Measurements from ENCODE around the gene NDNF. TPM values are rescaled to one million over a fixed set of nuclear protein-coding genes. Genes with fewer than 3 reads are reported as not detected.

The NDNF gene
- total RNA-seq, 4 donors from 2014 or later = 2.9 to 6.7 (median 4.8) TPM

- WGBS, 2 donors = 56 to 62% methylated on average over 8 of the region's 8 CpGs
- no peak for DNase-seq (ENCODE audit: low spot score in 2 of 2)
- H3K4me3 ChIP-seq (ENCODE audit: low read depth, poor library complexity, severe bottlenecking) = no peak overlapping the region
- TF ChIP-seq POLR2A (IDR thresholded peaks at IDR 0.05) (no peak), CTCF (IDR thresholded peaks at IDR 0.05) (no peak)
- intact Hi-C loops (cut with DNase I; ENCODE audit: low total_unique reads) = no loop called here
Measured at GRCh38 chr4:121041307-121042090, 30.8 kb downstream of the NDNF start.

GRCh38 chr4:121034017-121034416 lies 38.3 kb downstream of the NDNF start:
- DNase-seq (ENCODE audit: low spot score in 2 of 2) = no peak
- no peak overlapping the region for H3K4me3 ChIP-seq (ENCODE audit: low read depth, poor library complexity, severe bottlenecking)
- intact Hi-C loops (cut with DNase I; ENCODE audit: low total_unique reads) = no loop called here
- 34 to 37% methylated on average over 3 of the region's 3 CpGs for WGBS, 2 donors
- no peak for TF ChIP-seq POLR2A (IDR thresholded peaks at IDR 0.05)
- no peak for TF ChIP-seq CTCF (IDR thresholded peaks at IDR 0.05)

- 68 to 74% methylated on average over 2 of the region's 2 CpGs for WGBS, 2 donors
- intact Hi-C loops (cut with DNase I; ENCODE audit: low total_unique reads) = no loop called here
- H3K4me3 ChIP-seq (ENCODE audit: low read depth, poor library complexity, severe bottlenecking) = no peak overlapping the region
- no peak for DNase-seq (ENCODE audit: low spot score in 2 of 2)
- no peak for TF ChIP-seq POLR2A (IDR thresholded peaks at IDR 0.05)
- TF ChIP-seq CTCF (IDR thresholded peaks at IDR 0.05) = no peak
Measured at GRCh38 chr4:121030711-121031110, 41.6 kb downstream of the NDNF start.

- TF ChIP-seq CTCF (IDR thresholded peaks at IDR 0.05) = no peak
- TF ChIP-seq POLR2A (IDR thresholded peaks at IDR 0.05) = no peak
- H3K4me3 ChIP-seq (ENCODE audit: low read depth, poor library complexity, severe bottlenecking) = no peak overlapping the region
- intact Hi-C loops (cut with DNase I; ENCODE audit: low total_unique reads) = no loop called here
- no peak for DNase-seq (ENCODE audit: low spot score in 2 of 2)
Measured at GRCh38 chr4:121030131-121030530, 42.2 kb downstream of the NDNF start.

GRCh38 chr4:121026034-121026433 lies 46.3 kb downstream of the NDNF start:
- intact Hi-C loops (cut with DNase I; ENCODE audit: low total_unique reads) = no loop called here
- 87 to 90% methylated on average over 2 of the region's 2 CpGs for WGBS, 2 donors
- DNase-seq (ENCODE audit: low spot score in 2 of 2) = no peak
- no peak for TF ChIP-seq CTCF (IDR thresholded peaks at IDR 0.05)
- no peak for TF ChIP-seq POLR2A (IDR thresholded peaks at IDR 0.05)
- no peak overlapping the region for H3K4me3 ChIP-seq (ENCODE audit: low read depth, poor library complexity, severe bottlenecking)

GRCh38 chr4:121025540-121025939 lies 46.8 kb downstream of the NDNF start:
- no peak overlapping the region for H3K4me3 ChIP-seq (ENCODE audit: low read depth, poor library complexity, severe bottlenecking)
- no peak for DNase-seq (ENCODE audit: low spot score in 2 of 2)
- intact Hi-C loops (cut with DNase I; ENCODE audit: low total_unique reads) = no loop called here
- TF ChIP-seq CTCF (IDR thresholded peaks at IDR 0.05) (no peak), POLR2A (IDR thresholded peaks at IDR 0.05) (no peak)
- WGBS, 2 donors = 71 to 85% methylated on average over 3 of the region's 3 CpGs

All from lower leg skin (tissue), 4 donors.